GM11168 (cell line): ENCODE data around the gene PTPRG.

ENCODE experiments used
- in situ Hi-C: fragments of 300-500 bp; cut with MboI; formaldehyde crosslinking; loops from one replicate; pipeline ENCODE4 v1.12.0; 2022; ENCODE audit warnings: low sequenced_read_pairs; ENCODE audit not compliant: unreplicated experiment

PTPRG gene

GRCh38 chr3:61872077-61872706 is 310.8 kb downstream of the PTPRG start:
- in situ Hi-C loops: loop anchor here (25.0 kb wide), 1 partner anchor 315 kb away; no protein-coding TSS in a partner anchor

- in situ Hi-C loops: no loop called here
Measured at GRCh38 chr3:61875046-61875844, 313.9 kb downstream of the PTPRG start.

GRCh38 chr3:61875976-61876671 is 314.8 kb downstream of the PTPRG start:
- in situ Hi-C loops: no loop called here

GRCh38 chr3:61876797-61877196 is 315.4 kb downstream of the PTPRG start:
- in situ Hi-C loops: no loop called here

DNA sequence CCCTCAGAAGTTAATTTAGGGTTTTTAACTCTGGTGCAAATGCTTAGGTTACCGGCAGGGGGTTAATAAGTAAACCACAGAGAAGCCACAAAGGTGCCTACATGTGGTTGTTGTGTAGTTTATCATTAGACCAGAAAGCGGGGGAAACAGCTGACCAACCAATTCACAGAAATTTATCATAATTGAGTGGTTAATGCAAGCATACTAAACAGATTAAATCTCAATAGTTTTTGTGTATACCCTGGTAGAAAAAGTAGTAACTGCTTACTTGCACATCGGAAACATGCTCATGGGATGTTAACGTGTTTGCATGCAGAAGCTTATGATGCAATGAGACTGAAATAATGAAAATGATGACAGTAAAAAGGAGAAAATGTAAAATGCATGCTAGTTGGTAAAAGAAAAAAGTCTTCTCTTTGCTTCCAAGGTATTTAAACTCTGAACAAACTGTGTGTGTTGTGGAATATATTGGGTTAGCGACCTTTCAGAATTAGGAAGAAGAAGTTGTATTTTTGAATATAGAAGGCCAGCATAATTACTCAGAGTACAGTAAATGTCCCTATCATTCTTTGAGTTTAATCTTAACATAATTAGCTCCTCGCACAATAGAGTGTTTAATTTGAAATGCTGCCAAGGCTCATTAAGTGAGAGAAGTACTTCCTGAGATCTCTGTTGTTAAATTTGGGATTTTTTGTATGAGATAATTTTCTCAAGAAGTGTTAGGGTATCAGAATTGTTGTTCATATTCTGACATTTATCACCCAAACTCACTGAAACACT is 316.2 kb downstream of the PTPRG start:
- in situ Hi-C loops: no loop called here

GRCh38 chr3:61882253-61882652 is 320.9 kb downstream of the PTPRG start:
- in situ Hi-C loops: no loop called here

DNA sequence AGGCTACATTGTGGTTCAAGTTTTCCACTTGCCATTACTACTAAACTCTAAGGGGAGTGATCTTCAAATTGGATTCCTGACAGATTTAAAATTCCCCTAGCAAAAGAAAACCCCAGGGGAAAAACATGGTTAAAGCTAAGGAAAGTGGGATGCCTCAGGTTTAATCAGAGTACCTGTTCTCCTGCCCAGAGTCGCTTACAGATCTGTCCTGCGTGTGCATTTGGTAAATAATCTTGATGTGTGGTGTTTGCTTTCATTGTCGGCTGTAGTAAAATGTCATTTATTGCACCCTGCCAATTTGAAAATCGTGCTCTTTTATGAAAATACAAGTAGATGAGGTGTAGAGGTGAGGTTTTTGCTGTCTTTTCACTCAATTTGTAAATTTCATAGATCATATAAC is 323.4 kb downstream of the PTPRG start:
- in situ Hi-C loops: no loop called here

DNA sequence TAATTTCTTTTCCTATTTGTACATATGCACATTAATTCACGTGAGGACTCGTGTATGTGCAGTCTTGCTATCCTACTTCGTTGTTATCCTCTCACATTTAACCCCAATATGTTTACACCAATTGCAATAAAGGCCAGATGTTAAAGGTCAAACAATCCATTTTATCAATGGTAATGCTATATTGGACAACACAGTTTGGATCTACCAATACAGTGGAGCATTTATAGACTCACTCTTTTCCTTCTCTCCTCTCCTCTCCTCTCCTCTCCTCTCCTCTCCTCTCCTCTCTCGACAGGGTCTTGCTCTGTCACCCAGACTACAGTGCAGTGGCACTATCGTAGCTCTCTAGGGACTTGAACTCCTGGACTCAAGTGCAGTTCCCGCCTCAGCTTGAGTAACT is 324.0 kb downstream of the PTPRG start:
- in situ Hi-C loops: no loop called here

- in situ Hi-C loops: no loop called here
Measured at GRCh38 chr3:61887206-61887605, 325.8 kb downstream of the PTPRG start.

DNA sequence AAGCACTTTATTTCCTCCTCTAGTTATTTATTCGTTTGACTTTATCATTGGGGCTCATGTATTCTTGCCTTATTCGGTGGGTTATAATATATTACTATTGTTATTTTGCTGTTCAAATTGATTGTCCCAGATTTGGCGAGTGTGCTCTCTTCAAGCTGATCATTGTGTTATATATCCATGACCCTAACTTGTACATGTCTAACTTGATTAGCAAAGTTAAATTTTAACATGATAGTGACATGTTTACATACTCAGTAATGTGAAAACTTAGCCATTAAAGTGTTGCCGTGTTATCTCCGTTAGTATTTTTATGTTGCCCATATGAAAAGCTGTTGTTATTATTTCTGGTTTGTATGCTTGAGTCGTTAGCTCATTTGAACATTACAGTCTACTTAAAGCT is 327.9 kb downstream of the PTPRG start:
- in situ Hi-C loops: no loop called here

- in situ Hi-C loops: no loop called here
Measured at GRCh38 chr3:61890167-61890566, 328.8 kb downstream of the PTPRG start.

GRCh38 chr3:61890586-61890985 is 329.2 kb downstream of the PTPRG start:
- in situ Hi-C loops: no loop called here

GRCh38 chr3:61892891-61893290 is 331.5 kb downstream of the PTPRG start:
- in situ Hi-C loops: no loop called here

DNA sequence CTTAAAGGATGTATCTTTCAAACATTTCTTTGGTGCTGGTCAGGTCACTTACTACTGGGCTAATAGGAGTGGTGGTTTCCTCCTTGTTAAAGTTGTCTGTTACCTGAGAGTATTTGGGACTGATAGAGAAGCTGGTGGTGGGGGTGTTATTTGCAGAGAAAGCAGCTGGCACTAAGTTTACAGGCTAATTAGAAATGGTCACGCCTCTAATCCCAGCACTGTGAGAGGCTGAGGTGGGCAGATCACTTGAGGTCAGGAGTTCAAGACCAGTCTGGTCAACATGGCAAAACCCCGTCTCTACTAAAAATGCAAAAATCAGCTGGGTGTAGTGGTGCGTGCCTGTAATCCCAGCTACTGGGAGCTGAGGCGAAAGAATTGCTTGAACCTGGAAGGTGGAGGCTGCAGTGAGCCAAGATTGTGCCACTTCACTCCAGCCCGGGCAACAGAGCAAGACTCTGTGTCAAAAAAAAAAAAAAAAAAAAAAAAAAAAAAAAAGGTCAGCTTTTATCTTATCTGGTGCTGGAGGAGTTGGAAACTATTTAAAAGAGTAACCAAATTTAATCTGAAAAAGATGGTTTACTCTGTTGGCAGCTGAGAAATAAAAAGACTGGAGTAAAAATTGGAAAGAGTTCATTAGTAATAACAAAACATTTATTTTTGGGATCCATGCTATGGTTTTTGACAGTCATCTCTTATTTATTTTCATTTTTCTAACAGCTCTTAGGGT is 332.6 kb downstream of the PTPRG start:
- in situ Hi-C loops: no loop called here

GRCh38 chr3:61894988-61895935 is 333.9 kb downstream of the PTPRG start:
- in situ Hi-C loops: no loop called here

- in situ Hi-C loops: no loop called here
Measured at GRCh38 chr3:61896251-61896650, 334.9 kb downstream of the PTPRG start.

DNA sequence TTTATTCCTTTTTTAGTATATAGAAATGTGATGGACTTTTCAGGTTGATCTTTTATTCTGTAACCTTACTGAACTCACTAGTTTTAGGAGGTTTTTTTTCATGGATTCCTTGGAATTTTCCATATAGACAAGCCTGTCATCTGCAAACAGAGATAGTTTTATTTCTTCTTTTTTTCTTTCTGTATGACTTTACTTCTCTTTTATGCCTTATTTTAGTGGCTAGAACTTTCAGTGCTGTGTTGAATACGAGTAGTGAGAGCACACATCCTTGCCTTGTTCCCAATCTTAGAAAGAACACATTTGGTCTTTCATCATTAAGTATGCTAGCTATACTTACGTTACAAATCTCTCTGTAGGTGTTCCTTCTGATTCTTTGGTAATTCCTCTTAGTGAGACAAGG is 336.5 kb downstream of the PTPRG start:
- in situ Hi-C loops: no loop called here

- in situ Hi-C loops: no loop called here
Measured at GRCh38 chr3:61899700-61900462, 338.5 kb downstream of the PTPRG start.
